OCI-LY1 (cell line): ENCODE data around the gene PPP1CA.

Experiments used
- H2AFZ ChIP-seq: fragments of 200-600 bp; sonication (generic), shearing (Covaris generic); 2 replicates; pipeline ENCODE4 v1.6.0; 2014; ENCODE audit warnings: antibody characterized with exemption, mild to moderate bottlenecking, low read length
- H3F3A ChIP-seq: fragments of 200-600 bp; sonication (generic), shearing (Covaris generic); 2 replicates; pipeline ENCODE4 v1.6.0; 2014; ENCODE audit warnings: mild to moderate bottlenecking, antibody characterized with exemption, low read length, moderate library complexity; ENCODE audit not compliant: insufficient read depth
- H3K27ac ChIP-seq: fragments of 200-600 bp; sonication (generic); 2 replicates; pipeline ENCODE4 v1.5.1; 2014; ENCODE audit warnings: low read length, mixed run types, mild to moderate bottlenecking, low read depth; ENCODE audit not compliant: poor library complexity, severe bottlenecking
- H3K27me3 ChIP-seq: fragments of 200-600 bp; sonication (generic); 2 replicates; pipeline ENCODE4 v1.6.0; 2014; ENCODE audit warnings: antibody characterized with exemption, mild to moderate bottlenecking, low read length, moderate library complexity; ENCODE audit not compliant: insufficient read depth
- H3K36me3 ChIP-seq: fragments of 200-600 bp; sonication (generic); 2 replicates; pipeline ENCODE4 v1.6.1; 2014; ENCODE audit warnings: mild to moderate bottlenecking, antibody characterized with exemption, low read length, moderate library complexity, mixed read lengths; ENCODE audit not compliant: insufficient read depth
- H3K4me1 ChIP-seq: fragments of 200-600 bp; sonication (generic); 2 replicates; pipeline ENCODE4 v1.5.1; 2014; ENCODE audit warnings: mild to moderate bottlenecking, low read length, moderate library complexity; ENCODE audit not compliant: insufficient read depth, severe bottlenecking
- H3K4me2 ChIP-seq: fragments of 200-600 bp; sonication (generic), shearing (Covaris generic); 2 replicates; pipeline ENCODE4 v1.6.1; 2014; ENCODE audit warnings: low read length
- H3K4me3 ChIP-seq: fragments of 200-600 bp; sonication (generic); 2 replicates; pipeline ENCODE4 v1.5.1; 2014; ENCODE audit warnings: low read length, low read depth, mild to moderate bottlenecking, mixed read lengths; ENCODE audit not compliant: poor library complexity, severe bottlenecking
- H3K79me2 ChIP-seq: fragments of 200-600 bp; shearing (Covaris generic); 2 replicates; pipeline ENCODE4 v1.6.1; 2016; ENCODE audit warnings: mixed run types, low read length, mixed read lengths; ENCODE audit not compliant: insufficient read depth
- H3K9ac ChIP-seq: fragments of 200-600 bp; sonication (generic), shearing (Covaris generic); 2 replicates; pipeline ENCODE4 v1.6.1; 2014; ENCODE audit warnings: mild to moderate bottlenecking, low read length, mixed read lengths
- H3K9me2 ChIP-seq: fragments of 200-600 bp; sonication (generic), shearing (Covaris generic); 2 replicates; pipeline ENCODE4 v1.6.1; 2014; ENCODE audit warnings: low read depth, mild to moderate bottlenecking, low read length, mixed read lengths
- H3K9me3 ChIP-seq: fragments of 200-600 bp; shearing (Covaris generic); 2 replicates; pipeline ENCODE4 v1.6.1; 2014; ENCODE audit warnings: low read length, mixed read lengths
- H4K20me1 ChIP-seq: fragments of 200-600 bp; sonication (generic), shearing (Covaris generic); 2 replicates; pipeline ENCODE4 v1.6.0; 2016; ENCODE audit warnings: mild to moderate bottlenecking, low read length; ENCODE audit not compliant: insufficient read depth
- EZH2 ChIP-seq: fragments of 200-600 bp; sonication (generic), shearing (Covaris generic); IDR thresholded peaks from 2 replicates; pipeline ENCODE4 v1.8.0; 2017; ENCODE audit warnings: borderline replicate concordance, mixed run types, mild to moderate bottlenecking, antibody characterized with exemption, low read length, moderate library complexity, mixed read lengths
- TF ChIP-seq, protein P1 (sequence below): fragments of 200-600 bp; sonication (generic), shearing (Covaris generic); IDR thresholded peaks from 2 replicates; pipeline ENCODE4 v1.5.1; 2017; ENCODE audit warnings: mild to moderate bottlenecking, antibody characterized with exemption, low read length, moderate library complexity, mixed read lengths

Gene PPP1CA

DNA sequence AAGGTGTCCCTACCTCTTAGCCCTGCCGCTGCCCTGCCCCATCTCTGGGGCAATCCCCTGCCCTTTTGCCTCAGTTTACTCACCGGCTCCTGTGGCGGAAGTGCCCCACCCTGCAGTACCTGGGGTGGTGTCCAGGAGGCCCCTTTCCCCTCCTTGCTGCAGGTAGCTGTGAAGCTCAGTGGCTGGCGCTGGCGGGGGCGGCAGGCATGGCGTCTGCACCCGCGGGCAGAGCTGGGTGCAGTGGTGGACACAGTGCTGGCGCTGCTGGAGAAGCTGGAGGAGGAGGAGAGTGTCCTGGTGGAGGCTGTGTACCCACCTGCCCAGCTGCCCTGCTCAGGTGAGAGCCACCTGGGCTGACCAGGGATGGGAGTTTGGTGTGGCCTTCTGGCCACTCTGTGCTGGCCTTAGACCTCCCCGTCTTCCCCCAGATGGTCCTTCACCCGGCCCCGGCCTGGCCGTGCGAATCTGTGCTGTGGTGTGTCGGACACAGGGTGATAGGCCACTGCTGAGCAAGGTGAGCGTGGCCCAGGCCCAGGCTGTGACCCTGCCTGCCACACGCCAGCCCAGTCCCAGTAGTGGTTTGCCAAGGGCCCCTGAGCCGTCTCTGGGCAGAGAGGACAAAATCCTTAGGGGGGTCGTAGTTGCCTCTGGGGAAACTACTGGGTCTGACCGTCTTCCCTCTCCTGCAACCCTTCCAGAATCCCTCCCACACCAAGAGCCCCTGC, 17.8 kb upstream of the PPP1CA start:
- Histone ChIP-seq H3K27ac (peak overlapping the region; percentile 26), H3K4me2 (peak overlapping the region; percentile 46; the same call in 1 of the 2 replicates)

DNA sequence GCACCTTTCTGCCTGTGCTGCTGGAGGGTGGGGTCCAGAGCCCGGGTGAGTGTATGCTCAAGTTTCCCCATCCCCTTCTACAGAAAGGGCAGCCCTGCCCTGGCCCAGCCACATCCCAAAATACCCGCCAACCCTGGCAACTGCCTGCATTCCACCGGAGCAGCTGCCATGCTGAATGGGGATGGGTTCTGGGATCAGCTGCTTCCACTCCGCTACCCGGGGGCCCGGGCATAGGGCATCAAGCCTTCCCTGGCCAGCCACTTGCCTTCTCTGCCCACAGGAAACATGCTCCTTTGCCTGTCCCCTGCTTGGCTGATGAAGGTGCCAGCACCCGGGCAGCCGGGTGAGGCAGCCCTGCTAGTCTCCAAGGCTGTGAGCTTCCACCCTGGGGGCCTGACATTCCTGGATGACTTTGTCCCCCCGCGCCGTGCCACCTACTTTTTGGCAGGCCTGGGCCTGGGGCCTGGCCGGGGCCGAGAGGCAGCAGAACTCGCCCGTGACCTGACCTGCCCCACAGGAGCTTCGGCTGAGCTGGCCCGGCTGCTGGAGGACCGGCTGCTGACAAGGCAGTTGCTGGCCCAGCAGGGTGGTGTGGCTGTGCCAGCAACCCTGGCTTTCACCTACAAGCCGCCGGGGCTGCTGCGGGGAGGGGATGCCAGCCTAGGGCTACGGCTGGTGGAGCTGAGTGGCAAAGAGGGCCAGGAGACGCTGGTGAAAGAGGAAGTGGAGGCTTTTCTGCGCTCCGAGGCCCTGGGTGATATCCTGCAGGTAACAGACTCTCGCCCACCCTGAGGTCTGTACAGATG, 17.0 kb upstream of the PPP1CA start:
- Histone ChIP-seq H3K36me3 (no peaks in the 10 kb centered on the region), H3K27me3 (peaks cover 3% of the 10 kb centered on the region; the same call in 1 of the 2 replicates), H3K9ac (no peak overlapping the region), H3K9me2 (no peaks in the 10 kb centered on the region), H3F3A (no peaks in the 10 kb centered on the region), H3K27ac (peak overlapping the region; percentile 26), H3K9me3 (no peaks in the 10 kb centered on the region), H2AFZ (no peak overlapping the region), H4K20me1 (no peaks in the 10 kb centered on the region), H3K4me1 (peaks cover 52% of the 10 kb centered on the region), H3K79me2 (no peaks in the 10 kb centered on the region), H3K4me2 (peak overlapping the region; percentile 46; the same call in 1 of the 2 replicates), H3K4me3 (peak overlapping the region; percentile 10)
- TF ChIP-seq EZH2 = no peak
- TF ChIP-seq, protein P1, sequence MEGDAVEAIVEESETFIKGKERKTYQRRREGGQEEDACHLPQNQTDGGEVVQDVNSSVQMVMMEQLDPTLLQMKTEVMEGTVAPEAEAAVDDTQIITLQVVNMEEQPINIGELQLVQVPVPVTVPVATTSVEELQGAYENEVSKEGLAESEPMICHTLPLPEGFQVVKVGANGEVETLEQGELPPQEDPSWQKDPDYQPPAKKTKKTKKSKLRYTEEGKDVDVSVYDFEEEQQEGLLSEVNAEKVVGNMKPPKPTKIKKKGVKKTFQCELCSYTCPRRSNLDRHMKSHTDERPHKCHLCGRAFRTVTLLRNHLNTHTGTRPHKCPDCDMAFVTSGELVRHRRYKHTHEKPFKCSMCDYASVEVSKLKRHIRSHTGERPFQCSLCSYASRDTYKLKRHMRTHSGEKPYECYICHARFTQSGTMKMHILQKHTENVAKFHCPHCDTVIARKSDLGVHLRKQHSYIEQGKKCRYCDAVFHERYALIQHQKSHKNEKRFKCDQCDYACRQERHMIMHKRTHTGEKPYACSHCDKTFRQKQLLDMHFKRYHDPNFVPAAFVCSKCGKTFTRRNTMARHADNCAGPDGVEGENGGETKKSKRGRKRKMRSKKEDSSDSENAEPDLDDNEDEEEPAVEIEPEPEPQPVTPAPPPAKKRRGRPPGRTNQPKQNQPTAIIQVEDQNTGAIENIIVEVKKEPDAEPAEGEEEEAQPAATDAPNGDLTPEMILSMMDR = no peak

More for the DNA sequence above, 17.8 kb upstream of the PPP1CA start:
- Histone ChIP-seq H3K4me3 (peak overlapping the region; percentile 10), H3K9ac (no peak overlapping the region; the same call in 1 of the 2 replicates), H4K20me1 (no peaks in the 10 kb centered on the region), H3K9me3 (no peaks in the 10 kb centered on the region), H3K36me3 (no peaks in the 10 kb centered on the region), H3K9me2 (no peaks in the 10 kb centered on the region), H3F3A (no peaks in the 10 kb centered on the region), H2AFZ (no peak overlapping the region), H3K79me2 (no peaks in the 10 kb centered on the region), H3K4me1 (peaks cover 52% of the 10 kb centered on the region), H3K27me3 (peaks cover 3% of the 10 kb centered on the region; the same call in 1 of the 2 replicates)
- TF ChIP-seq, protein P1 = 0 out of 2 replicates have a peak, but pooled peaks have one; percentile 19
- no peak for TF ChIP-seq EZH2

DNA sequence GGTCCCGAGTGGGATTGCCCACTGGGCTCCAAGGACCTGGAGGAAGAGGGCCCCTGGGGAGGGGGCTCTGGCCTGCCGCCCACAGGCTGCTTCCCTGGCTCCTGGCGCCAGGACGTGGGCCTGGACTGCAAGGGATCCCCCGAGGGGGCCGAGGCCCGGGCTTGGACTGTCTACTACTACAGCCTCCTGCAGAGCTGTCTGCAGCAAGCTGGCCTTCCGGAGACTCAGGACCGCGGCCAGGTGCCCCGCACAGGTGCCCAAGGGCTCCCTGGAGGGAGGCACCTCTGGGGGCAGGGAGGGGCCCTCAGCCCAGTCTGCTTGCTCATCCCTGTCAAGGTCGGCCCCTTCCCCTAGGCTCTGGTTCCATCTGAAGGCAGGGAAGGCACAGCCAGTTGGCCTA, 15.8 kb upstream of the PPP1CA start:
- peak overlapping the region; percentile 8 for H3K27ac ChIP-seq
- no peak overlapping the region for H3K4me3 ChIP-seq
- no peak overlapping the region for H3K4me2 ChIP-seq
- H3F3A ChIP-seq = no peaks in the 10 kb centered on the region
- no peaks in the 10 kb centered on the region for H3K9me3 ChIP-seq
- peaks cover 53% of the 10 kb centered on the region for H3K4me1 ChIP-seq
- H4K20me1 ChIP-seq = no peaks in the 10 kb centered on the region
- peaks cover 3% of the 10 kb centered on the region; the same call in 1 of the 2 replicates for H3K27me3 ChIP-seq
- H3K79me2 ChIP-seq = no peaks in the 10 kb centered on the region
- no peak overlapping the region for H2AFZ ChIP-seq
- TF ChIP-seq, protein P1 = no peak
- no peak for TF ChIP-seq EZH2
- H3K9me2 ChIP-seq = no peaks in the 10 kb centered on the region
- no peak overlapping the region; the same call in 1 of the 2 replicates for H3K9ac ChIP-seq
- H3K36me3 ChIP-seq = no peaks in the 10 kb centered on the region
